Kidney (tissue), 14 donors: ENCODE measurements around the gene CALHM2. TPM values are rescaled to one million over a fixed set of nuclear protein-coding genes. Genes with fewer than 3 reads are reported as not detected.
A peak's percentile ranks its signal among the peaks of the same experiment; 100 is the strongest.

Experiments used
- DNase-seq, 5 donors: peaks; one replicate each; pipeline ENCODE4 v3.0.0-alpha.2; 2013 to 2020
- FAIRE-seq: peaks from 2 replicates; lab custom pipeline; 2012; peaks lifted over from hg19 to GRCh38; lab: Jason Lieb, UNC
- H3K27ac ChIP-seq, 2 donors: one replicate each; pipeline ENCODE4 v1.7.0; 2013; ENCODE audit warnings: low read depth in 2 of 2, low read length in 2 of 2, inconsistent platforms in 1 of 2
- H3K27me3 ChIP-seq: one replicate; pipeline ENCODE4 v1.7.1; 2013; ENCODE audit warnings: low read length, inconsistent platforms; ENCODE audit not compliant: control insufficient read depth, insufficient read depth
- H3K36me3 ChIP-seq, 3 donors: one replicate each; pipeline versions ENCODE4 v1.7.0 to v1.7.1; 2013; ENCODE audit warnings: low read length in 3 of 3, control low read depth in 1 of 3, inconsistent platforms in 1 of 3; ENCODE audit not compliant: insufficient read depth in 3 of 3, control insufficient read depth in 2 of 3
- H3K4me1 ChIP-seq, 3 donors: one replicate each; pipeline versions ENCODE4 v1.7.0 to v1.7.1; 2013; ENCODE audit warnings: low read length in 3 of 3, inconsistent platforms in 1 of 3, low read depth in 1 of 3; ENCODE audit not compliant: control insufficient read depth in 2 of 3, insufficient read depth in 2 of 3
- H3K4me3 ChIP-seq, 3 donors: one replicate each; pipeline versions ENCODE4 v1.7.0 to v1.8.1; 2013; ENCODE audit warnings: low read length in 3 of 3, control low read depth in 1 of 3, inconsistent platforms in 1 of 3
- H3K9ac ChIP-seq, 3 donors: one replicate each; pipeline versions ENCODE4 v1.7.0 to v1.7.1; 2013; ENCODE audit warnings: low read length in 3 of 3, control low read depth in 1 of 3, inconsistent platforms in 1 of 3
- H3K9me3 ChIP-seq, 3 donors: one replicate each; pipeline versions ENCODE4 v1.7.0 to v1.7.1; 2013; ENCODE audit warnings: low read length in 3 of 3, control low read depth in 1 of 3, inconsistent platforms in 1 of 3; ENCODE audit not compliant: control insufficient read depth in 2 of 3, insufficient read depth in 1 of 3
- CTCF ChIP-seq: IDR thresholded peaks from 3 replicates; pipeline ENCODE4 v1.5.1; 2012; ENCODE audit warnings: mild to moderate bottlenecking, moderate library complexity, borderline replicate concordance; ENCODE audit not compliant: insufficient read depth; ENCODE audit errors: extremely low read depth
- intact Hi-C: fragments of 100-400 bp; cut with DNase I; formaldehyde crosslinking; loops from one replicate; pipeline ENCODE4 v1.11.1; 2022
- polyA plus RNA-seq: library from polyadenylated mRNA; stranded (reverse); fragments of 350-450 nt; fragmentation: Illumina TruSeq; extraction: RNeasy Lipid Tissue Mini Kit (QIAGEN cat#74804); gene quantifications from one replicate; pipeline ENCODE4 v1.2.3, GENCODE V29; 2014; ENCODE audit warnings: low read depth, low replicate concordance; ENCODE audit not compliant: insufficient read depth
- total RNA-seq: library from RNA; stranded (reverse); fragmentation: NEBNext Ultra II Directional; extraction: Animal tissue kit (Norgen Biotek cat#: 25700); gene quantifications from one replicate; pipeline ENCODE4 v1.2.1, GENCODE V29; 2021
- donor health status: control.
- donor health status: control.
- donor health status: control.
- donor health status: control.
- donor health status: control.
- donor health status: DM: yes; HTN: yes; CAD: no.
- donor health status: Normal renal cell carcinoma (clear cell type).

Gene CALHM2
- total and polyA plus RNA-seq, 2 donors from 2014 or later = 8.0 to 26.0 TPM

- no peak for FAIRE-seq
- H3K9ac ChIP-seq = no peak overlapping the region
- intact Hi-C loops = no loop called here
- TF ChIP-seq CTCF = no peak
- peaks cover 5% of the 10 kb centered on the region for H3K27me3 ChIP-seq
- DNase-seq = peak in 1 of 5 donors; percentile 31
- H3K4me3 ChIP-seq = no peak overlapping the region
- no peaks in the 10 kb centered on the region for H3K36me3 ChIP-seq
- H3K4me1 ChIP-seq = no peaks in the 10 kb centered on the region
- no peaks in the 10 kb centered on the region for H3K9me3 ChIP-seq
- no peak overlapping the region for H3K27ac ChIP-seq
These were observed 47.7 kb upstream of the CALHM2 start for GRCh38 chr10:103499881-103500280.

DNA sequence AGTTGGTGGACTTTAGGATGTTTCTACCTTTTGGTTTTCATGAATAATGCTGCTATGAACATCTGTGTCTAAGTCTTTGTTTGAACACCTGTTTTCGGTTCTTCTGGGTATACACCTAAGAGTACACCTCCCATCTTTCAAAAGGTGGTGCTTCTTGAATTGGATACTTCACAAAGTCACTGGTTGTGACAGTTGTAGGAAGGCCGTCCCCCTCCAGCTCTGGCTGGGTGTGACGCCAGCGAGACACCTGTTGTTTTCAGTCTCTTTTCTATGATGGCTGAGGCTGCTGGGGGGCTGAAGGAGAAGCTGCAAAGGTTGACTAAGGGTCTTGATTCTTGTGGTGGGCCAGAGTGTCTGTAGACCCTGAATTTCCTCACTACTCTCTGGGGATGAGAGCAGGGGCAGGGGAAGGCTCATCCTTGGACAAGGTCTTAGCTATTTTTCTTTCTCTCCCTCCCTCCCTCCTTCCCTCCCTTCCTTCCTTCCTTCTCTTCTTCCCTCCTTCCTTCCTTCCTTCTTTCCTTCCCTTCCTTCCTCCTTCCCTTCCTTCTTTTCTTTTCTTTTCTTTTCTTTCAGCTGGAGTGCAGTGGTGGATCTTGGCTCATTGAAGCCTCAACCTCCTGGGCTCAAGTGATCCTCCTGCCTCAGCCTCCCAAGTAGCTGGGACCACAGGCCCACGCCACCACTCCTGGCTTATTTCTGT lies 46.9 kb upstream of the CALHM2 start:
- TF ChIP-seq CTCF = no peak
- Histone ChIP-seq H3K9ac (no peak overlapping the region), H3K27me3 (peaks cover 5% of the 10 kb centered on the region), H3K27ac (no peak overlapping the region), H3K9me3 (no peaks in the 10 kb centered on the region), H3K4me3 (no peak overlapping the region), H3K4me1 (peaks cover 0 to 4% (median 0%) of the 10 kb centered on the region in 3 donors), H3K36me3 (no peaks in the 10 kb centered on the region)
- DNase-seq = peak in 1 of 5 donors; percentile 9
- no peak for FAIRE-seq
- intact Hi-C loops = no loop called here

DNA sequence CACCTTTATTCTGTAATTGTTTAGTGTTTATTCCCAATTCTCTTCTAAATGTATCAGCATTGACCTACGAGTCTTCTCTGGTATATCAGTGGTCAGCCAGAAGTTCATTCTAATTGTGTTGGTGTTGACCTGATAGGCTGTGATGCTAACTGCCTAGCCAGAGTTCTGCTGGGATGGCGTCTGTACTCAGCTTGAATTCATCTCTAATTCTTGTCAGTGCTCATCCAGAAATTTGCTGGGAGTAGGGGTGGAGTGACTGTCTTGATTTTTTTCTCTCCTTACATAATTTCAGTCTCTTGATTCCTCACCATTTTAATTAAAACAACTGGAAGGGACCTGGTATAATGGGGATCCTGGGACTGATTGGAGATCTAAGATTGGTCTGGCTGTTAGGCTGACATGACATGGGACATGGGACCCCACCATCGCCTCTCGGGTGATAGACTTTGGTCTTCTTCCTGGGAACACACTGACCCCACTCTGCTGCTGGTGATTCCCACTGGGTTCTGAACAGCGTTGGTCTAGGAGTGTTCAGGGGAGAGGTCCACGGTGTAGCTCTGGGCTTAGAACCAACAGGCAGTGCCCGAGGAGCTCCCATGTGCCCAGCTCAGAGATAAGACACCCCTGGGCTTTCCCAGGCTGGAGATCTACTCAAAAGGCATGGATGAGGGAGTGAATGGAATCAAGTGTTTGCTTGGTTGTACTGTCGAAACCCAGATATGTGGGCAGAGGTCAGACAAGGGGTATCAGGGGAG lies 45.2 kb upstream of the CALHM2 start:
- H3K27me3 ChIP-seq = peaks cover 5% of the 10 kb centered on the region
- TF ChIP-seq CTCF = no peak
- H3K4me3 ChIP-seq = no peak overlapping the region
- intact Hi-C loops = no loop called here
- FAIRE-seq = no peak
- H3K27ac ChIP-seq = no peak overlapping the region
- no peaks in the 10 kb centered on the region for H3K9me3 ChIP-seq
- peaks cover 0 to 4% (median 0%) of the 10 kb centered on the region in 3 donors for H3K4me1 ChIP-seq
- DNase-seq = peak in 1 of 5 donors; percentile 18
- H3K36me3 ChIP-seq = no peaks in the 10 kb centered on the region
- H3K9ac ChIP-seq = no peak overlapping the region
